Activated CD4-positive, alpha-beta T cell treated with anti-CD3 and anti-CD28 coated beads, Interleukin-10, Interleukin-2, amounts not matched to agents 100 ng/mL and 50 ng/mL, durations not matched to agents 16 hours and 8 hours (primary cell): ENCODE data around the gene A2ML1.
"Not testable (repeated sequence)": the region's sequence is repeated elsewhere in the genome, so short reads cannot be mapped to it uniquely, and the experiment has no call there.

Experiments used
- DNase-seq: peaks from one replicate; pipeline ENCODE4 v3.0.0-alpha.2; 2020

The A2ML1 gene

DNA sequence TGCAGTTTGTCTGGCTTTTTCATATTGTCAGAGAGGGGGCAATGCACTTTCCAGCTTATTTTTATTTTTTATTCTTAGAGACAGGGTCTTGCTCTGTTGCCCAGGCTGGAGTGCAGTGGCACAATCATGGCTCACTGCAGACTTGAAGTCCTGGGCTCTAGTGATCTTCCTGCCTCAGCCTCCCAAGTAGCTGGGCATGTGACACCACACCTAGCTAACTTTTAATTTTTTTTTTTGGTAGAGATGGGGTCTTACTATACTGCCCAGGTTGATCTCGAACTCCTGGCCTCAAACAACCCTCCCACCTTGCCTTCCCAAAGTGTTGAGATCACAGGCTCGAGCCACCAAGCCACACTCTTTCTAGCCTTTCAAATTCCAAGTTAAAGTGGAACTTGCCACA, 3.9 kb upstream of the A2ML1 start:
- no peak for DNase-seq

DNA sequence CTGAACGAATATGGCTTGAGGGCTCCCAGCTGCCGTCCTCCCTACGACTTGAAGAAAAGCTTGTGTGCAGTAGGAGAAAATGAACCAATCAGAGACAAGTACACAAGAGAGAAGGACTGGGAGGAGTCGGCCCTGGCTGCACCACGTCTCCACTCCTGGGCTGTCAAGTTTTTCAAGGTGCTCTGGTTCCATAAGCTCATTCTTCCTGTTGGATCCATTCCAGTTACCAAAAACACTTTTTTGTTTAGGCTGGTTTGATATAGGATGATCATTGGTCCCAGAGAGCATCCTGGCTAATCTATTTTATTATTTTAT, 2.8 kb upstream of the A2ML1 start:
- no peak for DNase-seq

DNA sequence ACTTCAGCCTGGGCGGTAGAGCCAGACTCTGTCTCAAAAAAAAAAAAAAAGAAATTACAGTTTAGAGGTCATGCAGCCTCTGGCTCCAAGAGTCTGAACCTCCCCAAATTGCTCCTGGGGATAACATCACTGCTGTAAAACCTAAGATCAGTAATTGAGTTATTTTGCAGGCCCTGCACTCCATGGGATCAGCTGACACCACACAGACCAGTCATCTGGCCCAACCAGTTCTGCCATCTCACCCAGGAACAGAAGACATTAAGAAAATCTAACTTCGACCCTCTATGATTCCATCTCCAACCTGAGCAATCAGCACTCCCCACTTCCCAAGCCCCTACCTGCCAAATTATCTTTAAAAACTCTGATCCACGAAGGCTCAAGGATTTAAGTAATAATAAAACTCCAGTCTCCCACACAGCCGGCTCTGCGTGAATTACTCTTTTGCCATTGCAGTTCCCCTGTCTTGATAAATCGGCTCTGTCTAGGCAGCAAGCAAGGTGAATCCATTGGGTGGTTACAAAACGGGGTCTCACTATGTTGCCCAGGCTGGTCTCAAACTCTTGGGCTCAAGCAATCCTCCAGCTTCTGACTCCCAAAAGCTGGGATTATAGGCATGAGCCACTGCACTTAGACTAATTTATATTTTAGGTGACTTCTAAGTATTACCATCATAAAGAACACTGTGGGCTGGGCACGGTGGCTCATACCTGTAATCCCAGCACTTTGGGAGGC, 1.6 kb upstream of the A2ML1 start:
- DNase-seq, result not testable (repeated sequence)

DNA sequence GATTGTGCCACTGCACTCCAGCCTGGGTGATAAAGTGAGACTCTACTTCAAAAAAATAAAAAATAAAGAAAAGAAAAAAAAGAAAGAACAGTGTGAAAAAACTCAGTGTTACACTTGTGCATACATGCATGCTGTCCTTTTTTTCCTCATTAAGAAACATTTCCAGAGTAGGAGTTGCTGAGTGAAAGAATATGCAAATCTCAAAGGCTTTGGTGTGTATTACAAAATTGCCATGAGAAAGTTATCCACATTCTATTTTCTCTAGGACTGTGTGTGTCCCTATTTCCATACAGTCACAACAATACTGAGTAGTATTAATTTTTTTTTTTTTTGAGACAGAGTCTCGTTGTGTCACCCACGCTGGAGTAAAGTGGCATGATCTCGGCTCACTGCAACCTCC, 830 bp upstream of the A2ML1 start:
- no peak for DNase-seq

DNA sequence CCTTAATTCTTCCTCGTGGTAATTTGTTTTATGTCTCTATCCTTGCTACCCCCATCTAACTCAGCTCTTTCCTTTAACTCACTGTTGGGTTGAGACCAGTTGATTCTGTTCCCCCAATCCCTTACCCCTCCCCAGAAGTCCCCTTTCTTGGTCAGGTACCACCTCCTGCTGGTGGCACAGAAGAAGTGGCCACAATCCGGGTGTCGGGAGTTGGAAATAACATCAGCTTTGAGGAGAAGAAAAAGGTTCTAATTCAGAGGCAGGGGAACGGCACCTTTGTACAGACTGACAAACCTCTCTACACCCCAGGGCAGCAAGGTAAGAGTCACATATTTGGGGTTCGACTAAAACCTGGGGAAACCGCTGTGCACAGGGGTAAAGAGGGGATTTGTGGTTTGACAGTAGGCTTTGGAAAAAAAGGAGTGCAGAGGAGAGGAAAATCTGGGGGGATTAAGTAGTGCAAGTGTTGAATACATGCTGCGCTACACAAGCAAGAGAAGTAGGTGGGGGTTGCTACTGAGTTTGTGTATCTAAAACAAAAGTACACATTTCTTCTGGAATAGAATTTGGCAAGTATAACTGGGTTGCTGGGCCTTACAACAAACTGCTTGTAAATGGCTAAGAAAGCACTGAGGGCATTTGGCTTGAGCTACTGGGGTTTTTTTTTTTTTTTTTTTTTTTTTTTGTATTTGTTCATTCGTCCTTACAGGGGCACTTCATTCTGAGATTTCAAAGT, 1.3 kb downstream of the A2ML1 start:
- no peak for DNase-seq

DNA sequence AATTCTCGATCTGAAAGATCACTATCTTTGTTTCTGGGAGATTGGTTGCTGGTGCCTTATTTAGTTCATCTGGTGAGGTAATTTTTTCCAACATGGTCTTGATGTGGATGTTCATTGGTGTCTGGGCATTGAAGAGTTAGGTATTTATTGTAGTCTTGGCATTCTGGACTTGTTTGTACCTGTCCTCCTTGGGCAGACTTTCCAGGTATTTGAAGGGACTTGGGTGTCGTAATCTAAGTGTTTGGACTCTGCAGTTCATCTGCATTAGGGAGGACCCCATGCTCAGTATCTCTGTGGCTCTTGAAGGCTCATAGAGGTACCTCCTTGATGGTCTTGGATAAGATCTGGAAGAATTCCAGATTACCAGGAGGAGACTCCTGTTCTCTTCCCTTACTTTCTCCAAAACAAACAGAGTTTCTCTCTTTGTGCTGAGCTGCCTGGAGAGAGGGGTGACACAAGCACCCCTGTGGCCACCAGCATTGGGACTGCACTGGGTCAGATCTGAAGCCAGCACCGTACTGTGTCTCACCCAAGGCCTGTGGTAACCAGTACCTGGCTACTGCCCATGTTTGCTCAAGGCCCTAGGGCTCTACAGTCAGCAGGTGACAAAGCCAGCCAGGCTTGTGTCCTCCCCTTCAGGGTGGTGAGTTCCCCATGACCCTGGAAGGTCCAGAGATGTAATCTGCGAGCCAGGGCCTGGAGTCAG, 5.3 kb downstream of the A2ML1 start:
- DNase-seq, result no peak

DNA sequence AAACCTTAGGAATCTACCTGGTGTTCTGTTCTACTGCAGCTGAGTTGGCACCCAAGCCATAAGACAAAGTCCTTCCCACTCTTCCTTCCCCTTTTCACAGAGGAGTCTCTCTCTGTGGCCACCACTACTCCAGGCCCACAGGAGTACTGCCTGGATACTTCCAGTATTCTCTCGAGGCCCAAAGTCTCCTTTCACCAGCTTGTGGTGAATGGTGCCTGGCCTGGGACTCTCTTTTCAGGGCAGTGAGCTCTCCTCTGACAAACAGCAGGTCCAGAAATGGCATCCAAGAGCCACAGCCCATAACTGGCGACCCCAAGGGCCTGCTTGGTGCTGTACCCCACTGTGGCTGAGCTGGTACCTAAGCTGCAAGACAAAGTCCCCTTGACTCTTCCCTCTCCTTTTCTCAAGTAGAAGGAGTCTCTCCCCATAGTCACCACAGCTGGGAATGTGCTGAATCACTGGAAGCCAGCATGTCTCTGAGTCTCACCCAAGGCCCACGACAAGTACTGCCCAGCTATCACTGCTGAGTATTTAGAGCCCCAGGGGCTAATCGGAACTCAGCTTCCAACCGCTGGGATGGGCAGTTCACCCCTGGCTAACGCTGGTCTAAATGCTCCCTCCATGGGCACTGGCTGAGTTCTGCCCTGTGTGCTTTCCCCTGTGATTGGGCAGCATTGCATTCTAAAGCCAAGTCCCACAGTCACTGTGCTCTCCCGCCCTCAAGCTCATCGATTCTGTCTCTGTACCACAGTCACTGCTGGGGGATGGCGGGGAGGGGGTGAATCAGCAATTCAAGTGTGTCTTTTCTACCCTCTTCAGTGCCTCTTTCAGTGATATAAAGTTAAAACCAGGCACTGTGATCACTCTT, 6.1 kb downstream of the A2ML1 start:
- DNase-seq, result no peak

DNA sequence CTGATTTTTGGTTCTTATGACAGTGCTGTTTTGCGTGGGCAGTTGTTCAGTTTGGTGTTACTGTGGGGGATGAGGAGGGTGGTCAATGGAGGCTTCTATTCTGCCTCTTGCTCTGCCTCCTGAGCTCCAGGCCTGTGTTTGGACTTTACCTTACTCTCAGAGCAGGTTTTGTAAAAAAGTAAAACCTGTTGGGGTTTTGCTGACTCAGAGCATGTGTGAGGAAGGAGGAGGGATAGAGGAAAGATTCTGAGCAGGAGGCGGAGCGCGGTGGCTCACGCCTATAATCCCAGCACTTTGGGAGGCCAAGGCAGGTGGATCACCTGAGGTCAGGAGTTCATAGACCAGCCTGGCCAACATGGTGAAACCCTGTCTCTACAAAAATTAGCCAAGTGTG, 6.7 kb downstream of the A2ML1 start:
- DNase-seq, result no peak

DNA sequence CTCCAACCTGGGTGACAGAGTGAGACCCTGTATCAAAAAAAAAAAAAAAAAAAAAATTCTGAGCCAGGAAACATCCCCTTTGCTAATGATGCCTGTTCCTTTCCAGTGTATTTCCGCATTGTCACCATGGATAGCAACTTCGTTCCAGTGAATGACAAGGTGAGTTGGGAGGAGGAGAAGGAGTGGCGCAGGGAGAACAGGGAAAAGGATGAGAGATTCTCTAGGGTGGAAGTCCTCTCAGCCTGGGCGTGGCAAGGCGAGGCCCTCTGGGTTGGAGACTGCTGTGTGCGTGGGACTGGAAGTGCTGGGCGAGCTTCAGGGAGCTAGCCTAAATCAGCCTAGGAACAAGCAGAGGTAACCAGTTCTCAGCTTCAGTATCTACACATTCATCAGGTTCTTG, 7.2 kb downstream of the A2ML1 start:
- DNase-seq, result no peak

DNA sequence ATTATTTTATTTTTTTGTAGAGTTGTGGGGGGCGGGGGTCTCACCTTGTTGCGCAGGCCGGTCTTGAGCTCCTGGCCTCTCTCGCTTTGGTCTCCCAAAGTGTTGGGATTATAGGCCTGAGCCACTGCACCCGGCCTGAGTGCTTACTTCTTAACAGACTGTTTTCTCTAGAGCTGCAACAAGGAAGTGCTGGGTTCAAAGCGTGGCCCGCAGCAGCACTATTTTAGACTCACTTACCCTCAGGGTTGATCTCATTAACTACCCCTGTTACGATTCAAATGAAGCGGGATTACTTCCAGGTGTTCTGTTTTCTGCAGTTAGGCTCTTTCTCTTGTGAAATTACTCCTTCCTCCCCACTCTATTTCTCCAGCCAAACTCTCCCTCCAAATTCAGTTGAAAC, 8.7 kb downstream of the A2ML1 start:
- DNase-seq, result no peak

DNA sequence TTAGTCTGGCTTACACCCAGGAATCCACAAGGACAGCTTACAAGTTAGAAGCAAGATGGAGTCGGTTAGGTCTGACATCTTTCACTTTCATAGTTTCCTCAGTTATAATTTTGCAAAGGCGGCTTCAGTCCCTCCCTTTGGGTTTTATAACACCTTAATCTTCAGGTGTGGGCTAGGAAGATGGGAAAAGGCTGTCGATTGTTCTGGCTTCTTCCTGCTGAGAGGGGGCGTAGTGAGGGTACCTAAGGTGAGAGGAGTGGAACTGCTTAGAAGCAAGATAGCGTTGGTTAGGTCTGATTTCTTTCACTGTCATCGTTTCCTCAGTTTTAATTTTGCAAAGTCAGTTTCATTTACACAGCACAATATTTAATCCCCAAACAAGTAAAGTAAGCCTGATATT, 10.1 kb downstream of the A2ML1 start:
- DNase-seq, result no peak

DNA sequence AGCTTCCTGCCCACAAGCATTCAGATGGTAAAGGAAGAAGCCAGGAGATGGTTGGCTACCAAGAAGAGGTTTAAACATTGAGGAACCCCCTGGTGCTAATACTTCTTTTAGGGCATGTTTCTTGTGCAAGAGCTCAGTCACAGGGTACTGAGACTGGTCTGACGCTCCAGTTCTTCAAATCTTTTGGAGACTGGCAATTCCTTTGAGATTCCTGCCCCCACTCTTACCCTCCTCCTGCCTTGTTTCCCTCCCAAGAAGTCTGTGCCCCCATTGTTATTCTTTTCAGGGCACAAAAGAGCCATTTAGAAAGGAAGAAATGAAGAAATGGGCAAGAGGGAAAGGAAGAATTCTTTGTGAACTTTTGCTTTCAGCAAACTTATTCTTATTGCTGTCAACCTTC, 11.8 kb downstream of the A2ML1 start:
- no peak for DNase-seq

DNA sequence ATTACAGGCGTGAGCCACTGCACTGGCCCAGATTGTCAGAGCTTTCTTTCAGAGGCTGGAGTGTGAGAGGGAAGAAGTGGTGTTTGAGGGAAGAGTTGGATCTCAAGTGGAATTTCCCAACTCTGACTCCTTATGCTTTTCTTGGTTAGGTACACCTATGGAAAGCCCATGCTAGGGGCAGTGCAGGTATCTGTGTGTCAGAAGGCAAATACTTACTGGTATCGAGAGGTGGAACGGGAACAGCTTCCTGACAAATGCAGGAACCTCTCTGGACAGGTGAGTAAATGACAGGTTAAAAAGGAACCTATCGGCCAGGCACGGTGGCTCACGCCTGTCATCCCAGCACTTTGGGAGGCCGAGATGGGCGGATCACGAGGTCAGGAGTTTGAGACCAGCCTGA, 14.9 kb downstream of the A2ML1 start:
- DNase-seq, result no peak

DNA sequence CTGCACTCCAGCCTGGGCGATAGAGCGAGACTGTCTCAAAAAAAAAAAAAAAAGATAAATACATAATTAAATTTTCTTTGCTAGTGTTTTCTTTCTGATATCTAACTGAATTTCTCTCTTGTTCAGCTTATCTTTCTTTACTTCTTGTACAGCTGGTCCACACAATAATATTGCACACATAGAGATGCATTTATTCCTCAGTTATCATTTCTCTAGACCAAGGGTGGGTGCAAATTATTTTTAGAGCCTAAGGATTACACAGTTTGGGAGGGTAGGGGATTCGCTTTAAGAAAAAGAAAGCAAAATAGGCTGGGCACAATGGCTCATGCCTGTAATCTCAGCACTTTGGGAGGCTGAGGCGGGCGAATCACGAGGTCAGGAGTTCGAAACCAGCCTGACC, 17.9 kb downstream of the A2ML1 start:
- DNase-seq, result no peak

DNA sequence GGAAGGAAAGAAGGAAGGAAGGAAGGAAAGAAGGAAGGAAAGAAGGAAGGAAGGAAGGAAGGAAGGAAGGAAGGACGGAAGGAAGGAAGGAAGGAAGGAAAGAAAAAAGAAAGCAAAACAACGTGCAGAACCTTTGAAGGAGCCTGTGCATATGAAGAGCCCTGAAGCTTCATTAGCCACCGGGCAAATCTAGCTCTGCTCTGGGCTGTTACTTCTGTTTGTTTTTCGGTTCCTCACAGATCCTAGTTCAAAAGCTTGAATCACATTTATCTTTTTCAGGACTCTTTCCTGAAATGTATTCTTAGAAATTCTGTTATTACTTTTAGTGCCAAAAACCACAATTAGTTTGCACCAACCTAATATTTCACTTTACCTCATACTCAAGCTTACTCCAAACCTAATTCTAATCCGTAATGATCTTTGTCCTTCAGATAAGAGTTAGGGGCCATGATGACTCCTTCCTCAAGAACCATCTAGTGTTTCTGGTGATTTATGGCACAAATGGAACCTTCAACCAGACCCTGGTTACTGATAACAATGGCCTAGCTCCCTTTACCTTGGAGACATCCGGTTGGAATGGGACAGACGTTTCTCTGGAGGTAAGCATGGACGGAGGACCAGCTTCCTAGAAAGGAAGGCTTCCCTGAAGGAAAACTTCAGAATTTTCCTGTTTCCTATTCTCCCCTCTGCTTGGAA, 18.7 kb downstream of the A2ML1 start:
- DNase-seq, result no peak

DNA sequence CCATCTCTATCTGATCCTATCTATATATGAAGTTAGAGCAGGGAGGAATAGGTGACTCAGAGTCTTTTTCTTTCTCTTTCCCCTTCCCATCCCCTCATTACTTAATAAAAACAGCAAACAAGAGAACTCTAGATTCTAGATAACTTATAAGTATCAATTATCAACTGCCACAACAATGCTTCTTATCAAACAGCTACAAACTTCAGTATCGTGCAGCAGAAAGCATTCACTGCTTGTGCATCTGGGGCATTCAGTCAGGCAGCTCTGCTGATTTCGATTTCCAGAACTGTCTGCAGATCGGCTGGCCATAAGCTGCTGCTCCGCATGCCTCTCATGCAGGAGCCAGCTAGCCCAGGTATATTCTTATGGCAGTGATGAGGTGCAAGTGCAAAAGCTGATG, 19.4 kb downstream of the A2ML1 start:
- no peak for DNase-seq

DNA sequence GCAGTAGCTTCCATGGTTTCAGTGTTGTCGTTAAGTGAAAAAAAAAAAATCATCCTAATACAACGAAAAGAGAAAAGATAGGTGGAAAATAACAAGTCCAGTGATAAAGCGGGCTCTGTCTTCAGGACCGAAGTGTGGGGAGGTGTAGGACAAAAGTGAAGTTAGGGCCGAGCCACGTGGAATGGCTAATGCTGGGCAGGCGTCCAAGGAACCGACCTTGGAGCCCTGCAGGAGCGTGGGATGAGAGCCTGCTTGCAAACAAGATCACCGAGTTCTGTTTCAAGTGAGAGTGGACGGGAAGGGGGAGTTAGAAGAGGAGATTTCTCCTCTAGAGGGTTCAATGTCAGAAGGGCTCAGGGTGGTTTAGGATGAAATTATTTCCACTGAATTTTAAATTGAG, 22.2 kb downstream of the A2ML1 start:
- no peak for DNase-seq

DNA sequence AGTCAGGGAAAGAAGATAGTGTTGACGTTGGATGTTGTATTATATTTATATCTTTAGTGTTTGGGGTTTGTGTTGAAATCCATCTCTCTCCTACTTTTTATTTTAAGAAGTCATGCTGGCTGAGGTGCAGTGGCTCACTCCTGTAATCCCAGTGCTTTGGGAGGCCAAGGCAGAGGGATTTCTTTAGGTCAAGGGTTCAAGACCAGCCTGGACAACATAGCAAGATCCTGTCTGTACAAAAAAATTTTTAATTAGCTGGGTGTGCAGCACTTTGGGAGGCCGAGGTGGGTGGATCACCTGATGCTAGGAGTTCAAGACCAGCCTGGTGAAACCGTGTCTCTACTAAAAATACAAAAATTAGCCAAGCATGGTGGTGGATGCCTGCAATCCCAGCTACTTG, 23.9 kb downstream of the A2ML1 start:
- DNase-seq, result no peak

DNA sequence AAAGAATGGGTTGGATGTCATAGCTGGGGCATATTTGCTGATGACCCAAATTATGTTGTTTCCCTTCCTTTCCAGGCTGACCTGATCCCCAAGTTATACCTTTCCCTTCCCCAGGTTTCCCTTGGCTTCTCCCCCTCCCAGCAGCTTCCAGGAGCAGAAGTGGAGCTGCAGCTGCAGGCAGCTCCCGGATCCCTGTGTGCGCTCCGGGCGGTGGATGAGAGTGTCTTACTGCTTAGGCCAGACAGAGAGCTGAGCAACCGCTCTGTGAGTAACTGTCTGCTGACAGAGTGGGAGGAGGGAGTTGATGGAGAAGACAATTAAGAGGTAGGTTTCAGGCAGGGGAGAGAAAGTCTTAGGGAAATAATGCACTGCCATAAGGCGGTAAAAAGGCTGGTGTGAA, 25.0 kb downstream of the A2ML1 start:
- DNase-seq, result no peak

DNA sequence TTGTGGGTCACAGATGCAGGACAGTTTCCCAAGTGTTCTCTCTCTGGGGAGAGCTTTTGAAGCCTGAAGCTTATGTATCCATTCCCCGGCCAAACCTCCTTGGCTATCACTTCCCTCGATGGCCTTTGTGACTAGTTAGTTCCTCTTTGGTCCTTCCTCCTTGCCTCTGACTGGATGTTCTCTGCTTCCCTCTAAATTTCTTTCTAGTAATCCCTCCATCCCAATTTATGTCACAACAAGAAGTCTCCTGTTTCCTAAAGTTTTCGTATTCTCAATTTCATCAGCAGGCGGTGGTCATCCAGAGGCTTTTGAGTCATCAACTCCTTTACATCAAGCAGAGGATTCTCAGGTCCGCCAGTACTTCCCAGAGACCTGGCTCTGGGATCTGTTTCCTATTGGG, 27.5 kb downstream of the A2ML1 start:
- no peak for DNase-seq

DNA sequence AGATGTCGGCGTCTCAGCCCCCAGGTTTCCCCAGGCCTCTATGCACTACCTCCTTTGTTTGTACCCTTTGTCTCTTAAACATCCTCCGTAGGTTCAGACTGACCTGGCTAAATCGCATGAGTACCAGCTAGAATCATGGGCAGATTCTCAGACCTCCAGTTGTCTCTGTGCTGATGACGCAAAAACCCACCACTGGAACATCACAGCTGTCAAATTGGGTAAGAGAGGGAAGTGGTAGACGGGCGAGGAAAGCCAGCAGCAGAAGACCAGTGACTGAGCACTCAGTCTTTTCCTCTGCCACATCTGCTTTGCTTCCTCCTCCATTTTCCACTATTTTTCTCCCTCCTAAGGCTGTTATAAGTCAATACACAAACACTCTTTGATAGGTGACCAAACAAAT, 29.7 kb downstream of the A2ML1 start:
- DNase-seq, result no peak

DNA sequence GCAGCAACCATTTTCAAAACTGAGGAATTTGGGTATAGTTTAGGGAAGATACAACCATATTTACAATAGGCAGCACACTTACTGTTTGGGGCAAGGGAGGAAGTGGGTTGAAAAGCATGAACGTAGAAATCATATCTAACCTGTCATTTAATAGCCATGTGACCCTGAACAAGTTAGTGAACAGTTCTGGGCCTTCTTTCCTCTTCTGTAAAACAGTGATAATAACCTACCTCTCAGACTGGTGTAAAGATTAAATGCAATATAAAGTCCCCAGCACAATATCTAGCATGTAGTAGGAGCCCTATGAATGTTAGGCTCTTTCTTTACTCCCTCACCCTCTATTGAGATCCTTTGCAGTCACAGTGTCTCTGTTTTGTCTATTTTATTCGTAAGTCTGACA, 33.5 kb downstream of the A2ML1 start:
- DNase-seq, result no peak

DNA sequence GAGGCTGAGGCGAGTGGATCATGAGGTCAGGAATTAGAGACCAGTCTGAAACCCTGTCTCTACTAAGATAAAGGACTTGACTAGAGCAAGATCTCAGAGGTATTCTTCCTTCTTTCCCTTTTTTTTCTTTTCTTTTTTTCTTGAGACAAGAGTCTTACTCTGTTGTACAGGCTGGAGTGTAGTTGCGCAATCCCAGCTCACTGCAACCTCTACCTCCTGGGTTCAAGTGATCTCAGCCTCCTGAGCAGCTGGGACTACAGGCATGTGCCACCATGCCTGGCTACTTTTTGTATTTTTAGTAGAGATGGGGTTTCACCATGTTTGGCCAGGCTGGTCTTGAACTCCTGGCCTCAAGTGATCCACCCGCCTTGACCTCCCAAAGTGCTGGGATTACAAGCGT, 37.0 kb downstream of the A2ML1 start:
- not testable (repeated sequence) for DNase-seq
